Kasumi-1 (cell line): ENCODE measurements around the gene SRSF7.
"Not testable (repeated sequence)": the region's sequence is repeated elsewhere in the genome, so short reads cannot be mapped to it uniquely, and the experiment has no call there.

ENCODE experiments used
- DNase-seq, 2 experiments: peaks; one replicate each; lab custom pipeline; 2025; lab: John Stamatoyannopoulos, UW

The SRSF7 gene

GRCh38 chr2:38731684-38732221 is 19.4 kb downstream of the SRSF7 start:
- no peak for DNase-seq

DNA sequence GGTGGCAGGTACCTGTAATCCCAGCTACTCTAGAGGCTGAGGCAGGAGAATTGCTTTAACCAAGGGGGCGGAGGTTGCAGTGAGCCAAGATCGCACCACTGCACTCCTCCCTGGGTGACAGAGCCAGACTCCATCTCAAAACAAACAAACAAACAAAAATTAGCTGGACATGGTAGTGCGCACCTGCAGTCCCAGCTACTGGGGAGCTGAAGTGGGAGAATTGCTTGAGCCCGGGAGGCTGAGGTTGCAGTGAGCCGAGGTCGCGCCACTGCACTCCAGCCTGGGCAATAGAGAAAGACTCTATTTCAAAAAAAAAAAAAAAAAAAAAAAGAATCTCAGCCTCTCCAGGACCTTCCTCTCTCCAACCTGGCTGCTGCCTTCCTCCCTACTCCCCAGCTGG is 20.1 kb downstream of the SRSF7 start:
- DNase-seq = no peak

- no peak for DNase-seq
These were observed 22.5 kb downstream of the SRSF7 start for GRCh38 chr2:38728694-38729093.

DNA sequence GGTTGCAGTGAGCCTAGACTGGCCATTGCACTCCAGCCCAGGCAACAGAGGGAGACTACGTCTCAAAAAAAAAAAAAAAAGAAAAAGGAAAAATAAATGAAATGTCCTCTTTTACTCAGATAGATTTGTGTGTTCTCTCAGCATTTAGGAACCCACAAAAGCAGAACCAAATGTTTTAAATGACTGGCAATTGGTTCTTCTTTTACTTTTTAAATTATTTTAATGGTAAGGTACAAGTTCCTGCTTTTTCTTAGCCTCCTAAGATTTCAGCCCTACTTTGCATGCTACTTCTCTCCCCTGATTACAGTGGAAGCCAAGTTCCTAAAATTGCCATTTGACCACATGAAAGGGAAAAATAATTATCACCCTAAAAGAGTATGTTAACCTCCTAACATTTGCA is 23.5 kb downstream of the SRSF7 start:
- no peak for DNase-seq

GRCh38 chr2:38723173-38723572 is 28.0 kb downstream of the SRSF7 start:
- no peak for DNase-seq

DNA sequence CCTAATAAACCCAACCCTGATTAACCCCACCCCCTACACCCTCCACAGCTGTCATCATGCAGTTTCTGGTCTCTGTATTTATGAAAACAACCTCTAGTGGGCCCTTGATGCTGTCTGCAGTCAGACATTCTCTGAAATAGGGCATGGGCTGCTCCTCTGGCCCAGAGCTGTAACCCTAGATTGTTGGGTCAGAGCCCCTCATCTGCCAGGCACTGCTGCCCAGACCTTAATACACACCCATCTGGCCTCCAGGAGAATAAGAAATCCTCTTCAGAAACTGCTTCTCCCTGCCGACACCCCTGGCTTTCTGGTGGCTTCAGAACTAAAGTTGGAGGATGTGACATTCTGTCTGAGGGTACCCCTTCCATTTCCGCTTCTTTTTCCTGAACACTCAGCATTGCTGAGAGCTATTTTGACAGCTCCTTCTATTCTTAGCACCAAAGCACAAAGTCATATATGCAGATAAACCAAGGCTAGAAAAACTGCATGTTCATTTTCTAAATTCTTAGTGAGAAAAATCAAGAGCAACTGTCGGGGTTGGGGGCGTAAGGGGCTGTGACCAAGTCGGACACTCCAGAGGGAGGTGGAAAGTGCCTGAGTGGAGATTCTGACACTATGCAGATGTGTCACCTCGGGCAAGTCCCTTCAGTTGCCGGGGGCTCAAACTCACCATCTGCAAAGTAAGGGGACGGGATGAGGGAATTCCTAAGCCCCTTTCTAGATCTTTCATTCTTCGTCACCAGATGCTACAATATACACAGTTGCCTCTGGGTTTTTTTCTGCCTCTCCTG is 28.7 kb downstream of the SRSF7 start:
- DNase-seq = peak; percentile 76 to 79

DNA sequence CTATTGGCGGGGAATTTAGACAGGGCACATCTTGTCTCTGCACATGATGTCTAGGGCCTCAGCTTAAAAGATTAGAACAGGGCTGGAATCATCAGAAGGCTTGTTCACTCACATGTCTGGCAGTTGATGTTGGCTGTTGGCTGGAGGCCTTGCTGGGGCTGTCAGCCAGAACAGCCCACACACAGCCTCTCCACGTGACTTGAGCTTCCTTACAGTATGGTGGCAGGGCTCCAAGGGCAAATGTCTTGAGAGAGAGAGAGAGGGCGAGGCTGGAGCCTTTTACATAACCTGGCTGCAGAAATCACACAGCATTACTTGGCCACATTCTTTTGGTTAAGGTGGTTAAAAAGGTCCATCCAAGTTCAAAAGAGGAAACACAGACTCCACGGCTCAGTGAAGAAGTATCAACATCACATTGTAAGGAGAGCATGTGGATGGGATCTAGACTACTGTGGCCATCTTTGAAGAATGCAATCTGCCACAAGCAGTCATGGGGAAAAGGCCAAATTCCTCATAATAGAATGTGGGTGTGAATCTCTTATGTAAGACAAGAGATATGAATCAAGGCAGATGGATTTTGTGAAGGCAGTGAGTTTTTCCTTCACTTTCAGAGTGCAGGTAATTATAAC is 30.4 kb downstream of the SRSF7 start:
- DNase-seq = peak in 1 of 2 experiments; percentile 22

- DNase-seq = no peak
These were observed 31.5 kb downstream of the SRSF7 start for GRCh38 chr2:38719706-38720105.

DNA sequence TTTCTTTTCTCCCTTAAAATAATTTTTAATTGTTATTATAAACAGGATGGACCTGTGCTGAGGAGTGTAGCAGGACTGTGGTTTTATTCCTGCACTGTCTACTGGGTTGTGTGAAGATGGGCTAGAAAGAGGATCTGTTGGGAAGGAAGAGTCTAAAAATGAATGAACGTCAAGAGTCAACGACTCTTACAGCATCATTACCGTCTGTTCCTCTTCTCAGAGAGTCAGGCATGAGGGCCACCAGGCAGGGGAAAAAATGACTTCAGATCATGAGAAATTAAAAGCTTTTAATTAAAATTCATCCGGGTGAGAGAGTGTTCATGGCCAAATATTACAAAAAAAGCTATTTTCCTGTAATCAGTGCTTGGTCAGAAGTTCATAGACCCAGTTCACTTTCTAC is 32.6 kb downstream of the SRSF7 start:
- DNase-seq = no peak

DNA sequence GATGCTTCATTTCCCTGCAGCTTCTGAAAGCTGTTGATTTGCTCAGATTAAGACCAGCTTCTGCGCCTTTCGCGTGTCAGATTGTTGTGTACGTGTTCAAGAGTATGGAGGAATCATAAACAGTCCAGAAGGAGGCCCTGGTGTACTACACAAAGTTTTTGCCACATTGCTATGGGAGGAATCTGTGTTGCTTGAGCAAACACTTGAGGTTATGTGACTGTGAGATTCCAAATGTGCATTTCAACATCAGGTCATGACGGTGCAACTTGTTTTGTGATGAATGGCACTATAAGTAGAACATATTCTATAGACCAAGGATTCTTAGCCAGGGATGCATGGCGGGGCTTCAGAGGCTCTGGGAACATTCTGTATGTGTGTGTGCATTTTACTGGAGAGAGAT is 35.0 kb downstream of the SRSF7 start:
- no peak for DNase-seq

GRCh38 chr2:38714941-38715340 is 36.2 kb downstream of the SRSF7 start:
- not testable (repeated sequence) for DNase-seq

DNA sequence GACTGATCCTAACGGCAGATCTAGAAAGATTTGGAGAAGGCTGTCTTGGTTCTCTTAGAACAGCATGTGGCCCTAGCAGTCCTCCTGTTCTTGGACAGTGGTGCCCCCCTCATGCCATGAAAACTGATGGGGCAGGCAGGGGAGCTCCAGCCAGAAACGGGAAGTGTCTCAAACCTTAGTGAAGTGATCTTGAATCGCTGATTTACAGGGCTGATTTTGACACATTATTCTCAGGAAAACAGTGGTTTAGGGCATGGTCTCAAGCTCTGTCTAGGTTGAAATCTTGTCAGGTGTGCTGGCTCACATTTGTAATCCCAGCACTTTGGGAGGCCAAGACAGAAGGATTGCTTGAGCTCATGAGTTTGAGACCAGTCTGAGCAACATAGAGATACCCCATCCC is 37.8 kb downstream of the SRSF7 start:
- no peak for DNase-seq

GRCh38 chr2:38712871-38713270 is 38.3 kb downstream of the SRSF7 start:
- DNase-seq = no peak

- DNase-seq = no peak
These were observed 38.7 kb downstream of the SRSF7 start for GRCh38 chr2:38712413-38712812.

GRCh38 chr2:38711558-38711957 is 39.6 kb downstream of the SRSF7 start:
- no peak for DNase-seq

DNA sequence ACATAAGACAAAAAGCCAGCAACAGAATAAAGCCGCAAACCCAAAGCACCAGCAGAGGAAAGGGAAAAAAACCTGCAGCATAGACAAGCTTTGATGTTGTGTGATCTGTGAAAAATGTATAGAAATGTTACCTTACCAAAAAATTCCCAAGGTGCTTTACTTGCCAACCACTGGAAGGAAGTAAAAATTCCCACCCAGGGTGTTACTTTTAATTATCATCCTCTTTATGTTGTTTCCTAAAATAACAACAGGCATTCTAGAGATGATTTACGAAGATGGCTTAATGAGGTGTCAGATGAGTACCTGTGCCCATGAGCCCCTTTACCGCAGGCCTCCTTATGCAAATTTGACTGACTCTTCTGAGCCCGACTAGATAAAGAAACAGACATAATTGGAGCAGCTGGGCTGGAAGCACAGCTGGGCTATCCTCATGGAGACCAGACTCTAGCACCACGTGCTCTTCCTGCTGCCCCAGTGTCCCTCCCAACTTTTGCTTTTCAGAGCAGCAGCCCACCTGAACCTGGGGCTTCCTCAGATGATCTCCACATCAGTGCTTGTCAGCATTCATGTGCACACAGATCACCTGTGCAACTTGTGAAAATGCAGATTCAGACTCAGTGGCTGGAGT is 41.5 kb downstream of the SRSF7 start:
- DNase-seq = no peak

DNA sequence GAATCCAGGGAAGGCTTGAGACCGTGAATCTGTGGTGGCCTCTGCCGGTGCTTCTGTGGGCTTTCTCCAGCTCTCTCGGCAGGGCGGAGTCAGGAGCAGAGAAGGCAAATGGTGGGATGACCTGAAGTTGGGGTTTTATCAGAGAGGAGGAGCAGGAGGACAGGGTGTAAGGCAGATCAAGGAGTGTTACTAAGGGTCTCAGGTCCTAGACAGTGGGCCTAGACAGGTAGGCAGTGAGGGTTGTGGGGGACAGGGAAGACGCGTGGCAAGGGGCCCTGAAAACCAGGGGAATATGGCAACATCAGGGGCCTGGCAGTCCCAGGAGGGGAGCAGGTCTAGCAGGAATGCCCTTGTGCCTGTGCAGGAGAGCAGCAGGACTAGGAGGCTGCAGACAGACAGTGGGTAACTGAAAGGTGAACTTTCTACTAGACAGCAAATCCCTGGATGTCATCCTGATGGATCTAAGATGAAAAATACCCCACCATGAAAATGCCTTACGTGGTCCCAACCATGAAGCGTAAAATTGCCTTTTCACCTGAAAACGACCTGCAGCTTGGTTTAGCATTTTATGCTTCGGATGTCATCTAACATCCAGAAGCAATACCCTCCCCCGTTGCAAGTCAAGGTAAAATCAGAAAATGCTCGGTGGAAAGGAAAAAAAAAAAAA is 42.1 kb downstream of the SRSF7 start:
- DNase-seq = no peak

GRCh38 chr2:38708491-38708890 is 42.7 kb downstream of the SRSF7 start:
- DNase-seq = not testable (repeated sequence)

DNA sequence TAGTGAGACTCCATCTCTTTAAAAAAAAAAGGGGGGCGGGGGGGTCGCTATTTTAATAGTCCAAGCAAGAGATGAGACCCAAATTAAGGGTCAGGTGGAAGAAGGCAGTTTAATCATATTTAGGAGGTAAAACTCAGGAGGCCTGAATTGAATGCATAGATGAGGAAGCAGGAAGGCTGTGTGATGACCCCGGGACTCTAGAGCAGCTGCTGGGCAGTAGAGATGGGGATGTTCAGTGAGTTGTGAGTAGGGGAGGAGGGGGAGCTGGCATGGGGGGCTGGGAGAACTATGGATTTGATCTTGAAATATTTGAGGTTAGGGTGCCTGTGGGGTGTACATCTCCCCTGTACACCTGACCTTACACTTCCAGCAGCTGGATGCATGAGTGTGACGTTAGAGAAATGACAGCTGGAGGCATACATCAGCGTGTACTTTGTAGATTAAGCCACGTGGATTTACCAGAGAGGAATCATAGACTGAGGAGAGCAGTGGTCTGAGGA is 44.3 kb downstream of the SRSF7 start:
- no peak for DNase-seq

DNA sequence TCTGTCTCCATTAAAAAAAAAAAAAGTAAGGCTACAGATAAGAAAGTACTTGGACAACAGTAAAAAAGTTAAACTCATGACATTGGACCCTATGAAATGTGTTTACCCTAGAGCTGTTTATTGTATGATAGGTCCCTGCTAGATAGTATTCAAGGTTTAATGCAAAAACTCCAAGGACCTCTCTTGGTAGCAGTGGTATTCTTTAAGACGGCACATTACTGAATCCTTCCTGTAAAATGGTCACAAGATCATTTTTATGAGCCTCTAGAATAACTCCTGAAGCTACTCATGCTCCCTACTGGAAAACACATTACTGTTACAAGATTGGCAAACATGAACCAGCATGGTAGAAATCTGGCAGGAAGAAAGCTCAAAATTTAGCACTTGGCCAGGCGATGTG is 46.5 kb downstream of the SRSF7 start:
- DNase-seq = no peak

GRCh38 chr2:38703336-38703735 is 47.8 kb downstream of the SRSF7 start:
- DNase-seq = not testable (repeated sequence)

- no peak for DNase-seq
These were observed 48.7 kb downstream of the SRSF7 start for GRCh38 chr2:38702413-38702812.
